Measurements from ENCODE around the gene TMEM163. TPM values are rescaled to one million over a fixed set of nuclear protein-coding genes. Genes with fewer than 3 reads are reported as not detected.

Gene TMEM163
- total and polyA plus RNA-seq, 2 donors from 2014 or later = 2.6 to 5.9 TPM

DNA sequence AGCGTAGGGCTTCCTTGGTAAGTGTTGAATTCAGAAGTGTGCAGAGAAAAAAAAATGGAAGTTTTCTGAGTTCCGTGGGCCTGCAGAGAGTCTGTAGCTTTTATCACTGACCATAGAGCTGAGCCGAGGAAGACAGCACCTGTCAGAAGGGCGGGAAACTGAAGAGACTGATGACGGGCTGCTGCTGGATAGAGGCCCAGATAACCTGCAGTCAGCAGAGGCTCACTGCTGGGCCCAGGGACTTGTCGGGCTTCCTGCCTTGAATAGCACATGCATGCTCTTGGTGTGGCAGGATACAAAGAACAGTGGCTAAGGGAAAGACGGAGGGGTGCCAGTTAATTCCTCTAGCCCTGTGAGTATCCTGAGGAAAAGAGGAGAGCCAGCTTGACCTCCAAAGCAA is 298.5 kb downstream of the TMEM163 start:
- no peak overlapping the region for H3K9ac ChIP-seq (ENCODE audit: low read length in 3 of 3)
- no peak overlapping the region for H3K27ac ChIP-seq (ENCODE audit: low read depth in 2 of 2, low read length in 2 of 2)
- FAIRE-seq (no peak), DNase-seq (no peak)
- no peak overlapping the region for H3K4me3 ChIP-seq (ENCODE audit: low read length in 3 of 3)
- peaks cover 0 to 4% (median 0%) of the 10 kb centered on the region in 3 donors for H3K36me3 ChIP-seq (ENCODE audit: control insufficient read depth in 2 of 3, insufficient read depth in 3 of 3, low read length in 3 of 3)
- intact Hi-C loops (cut with DNase I) = no loop called here
- no peaks in the 10 kb centered on the region for H3K4me1 ChIP-seq (ENCODE audit: control insufficient read depth in 2 of 3, insufficient read depth in 2 of 3, low read depth in 1 of 3, low read length in 3 of 3)
- TF ChIP-seq, protein P1, sequence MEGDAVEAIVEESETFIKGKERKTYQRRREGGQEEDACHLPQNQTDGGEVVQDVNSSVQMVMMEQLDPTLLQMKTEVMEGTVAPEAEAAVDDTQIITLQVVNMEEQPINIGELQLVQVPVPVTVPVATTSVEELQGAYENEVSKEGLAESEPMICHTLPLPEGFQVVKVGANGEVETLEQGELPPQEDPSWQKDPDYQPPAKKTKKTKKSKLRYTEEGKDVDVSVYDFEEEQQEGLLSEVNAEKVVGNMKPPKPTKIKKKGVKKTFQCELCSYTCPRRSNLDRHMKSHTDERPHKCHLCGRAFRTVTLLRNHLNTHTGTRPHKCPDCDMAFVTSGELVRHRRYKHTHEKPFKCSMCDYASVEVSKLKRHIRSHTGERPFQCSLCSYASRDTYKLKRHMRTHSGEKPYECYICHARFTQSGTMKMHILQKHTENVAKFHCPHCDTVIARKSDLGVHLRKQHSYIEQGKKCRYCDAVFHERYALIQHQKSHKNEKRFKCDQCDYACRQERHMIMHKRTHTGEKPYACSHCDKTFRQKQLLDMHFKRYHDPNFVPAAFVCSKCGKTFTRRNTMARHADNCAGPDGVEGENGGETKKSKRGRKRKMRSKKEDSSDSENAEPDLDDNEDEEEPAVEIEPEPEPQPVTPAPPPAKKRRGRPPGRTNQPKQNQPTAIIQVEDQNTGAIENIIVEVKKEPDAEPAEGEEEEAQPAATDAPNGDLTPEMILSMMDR (IDR thresholded peaks at IDR 0.05; ENCODE audit: borderline replicate concordance, extremely low read depth, insufficient read depth) = no peak
- H3K9me3 ChIP-seq (ENCODE audit: control insufficient read depth in 2 of 3, insufficient read depth in 1 of 3, low read length in 3 of 3) = no peaks in the 10 kb centered on the region
- no peaks in the 10 kb centered on the region for H3K27me3 ChIP-seq (ENCODE audit: control insufficient read depth, insufficient read depth, low read length)

DNA sequence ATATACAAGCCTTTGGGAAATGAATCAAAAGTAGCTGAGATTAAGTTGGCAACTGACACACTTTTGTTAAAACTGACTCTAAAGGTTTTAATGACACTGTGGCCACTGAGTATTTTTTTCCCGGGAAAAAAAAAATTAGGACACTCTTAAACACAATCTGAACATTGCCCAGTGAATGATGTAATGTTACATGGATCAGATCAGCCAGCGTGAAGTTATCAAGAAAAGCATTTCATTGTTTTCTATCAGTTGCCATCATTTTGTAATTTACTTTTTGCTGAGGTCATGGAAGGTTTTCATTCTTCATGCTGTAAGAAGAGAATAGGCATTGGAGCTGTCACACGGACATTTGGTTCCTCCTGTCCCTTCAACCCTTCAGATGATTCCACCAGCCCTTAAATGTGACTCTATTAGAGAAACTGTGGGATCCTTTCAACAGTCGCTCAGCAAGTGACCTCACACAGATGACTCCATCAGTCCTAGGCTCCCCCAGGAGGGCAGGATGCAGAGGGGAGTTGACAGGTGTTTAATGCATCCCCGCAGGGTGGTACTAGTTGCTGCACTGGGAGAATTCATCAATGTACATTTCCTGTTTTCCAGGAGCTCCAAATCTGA is 300.7 kb downstream of the TMEM163 start:
- TF ChIP-seq, protein P1 (IDR thresholded peaks at IDR 0.05; ENCODE audit: borderline replicate concordance, extremely low read depth, insufficient read depth) = no peak
- FAIRE-seq = no peak
- DNase-seq = no peak
- peaks cover 0 to 1% (median 0%) of the 10 kb centered on the region in 3 donors for H3K36me3 ChIP-seq (ENCODE audit: control insufficient read depth in 2 of 3, insufficient read depth in 3 of 3, low read length in 3 of 3)
- no peaks in the 10 kb centered on the region for H3K27me3 ChIP-seq (ENCODE audit: control insufficient read depth, insufficient read depth, low read length)
- no peak overlapping the region for H3K4me3 ChIP-seq (ENCODE audit: low read length in 3 of 3)
- intact Hi-C loops (cut with DNase I) = loop anchor here (5.0 to 10.0 kb wide), 2 partner anchors 303 to 526 kb away; no protein-coding TSS in a partner anchor
- no peaks in the 10 kb centered on the region for H3K9me3 ChIP-seq (ENCODE audit: control insufficient read depth in 2 of 3, insufficient read depth in 1 of 3, low read length in 3 of 3)
- H3K9ac ChIP-seq (ENCODE audit: low read length in 3 of 3) = no peak overlapping the region
- no peak overlapping the region for H3K27ac ChIP-seq (ENCODE audit: low read depth in 2 of 2, low read length in 2 of 2)
- H3K4me1 ChIP-seq (ENCODE audit: control insufficient read depth in 2 of 3, insufficient read depth in 2 of 3, low read depth in 1 of 3, low read length in 3 of 3) = no peaks in the 10 kb centered on the region

DNA sequence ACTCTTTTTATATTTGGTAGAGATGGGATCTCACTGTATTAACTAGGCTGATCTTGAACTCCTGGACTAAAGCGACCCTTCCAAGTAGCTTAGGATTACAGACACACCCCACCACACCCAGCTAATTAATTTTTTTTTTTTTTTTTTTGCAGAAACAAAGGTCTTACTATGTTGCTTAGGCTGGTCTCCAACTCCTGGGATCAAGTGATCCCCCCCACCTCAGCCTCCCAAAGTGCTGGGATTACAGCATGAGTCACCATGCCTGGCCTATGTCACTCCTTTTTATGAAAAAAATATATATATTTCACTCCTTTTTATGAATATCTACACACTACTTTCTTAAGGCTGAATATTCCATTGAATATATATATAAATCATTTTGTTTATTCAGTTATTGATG is 302.2 kb downstream of the TMEM163 start:
- FAIRE-seq = no peak
- H3K9me3 ChIP-seq (ENCODE audit: control insufficient read depth in 2 of 3, insufficient read depth in 1 of 3, low read length in 3 of 3) = no peaks in the 10 kb centered on the region
- H3K27me3 ChIP-seq (ENCODE audit: control insufficient read depth, insufficient read depth, low read length) = no peaks in the 10 kb centered on the region
- H3K36me3 ChIP-seq (ENCODE audit: control insufficient read depth in 2 of 3, insufficient read depth in 3 of 3, low read length in 3 of 3) = no peaks in the 10 kb centered on the region
- TF ChIP-seq, protein P1 (IDR thresholded peaks at IDR 0.05; ENCODE audit: borderline replicate concordance, extremely low read depth, insufficient read depth) = no peak
- DNase-seq = no peak
- H3K27ac ChIP-seq (ENCODE audit: low read depth in 2 of 2, low read length in 2 of 2) = no peak overlapping the region
- peaks cover 0 to under 1% (median 0%) of the 10 kb centered on the region in 3 donors for H3K4me1 ChIP-seq (ENCODE audit: control insufficient read depth in 2 of 3, insufficient read depth in 2 of 3, low read depth in 1 of 3, low read length in 3 of 3)
- no peak overlapping the region for H3K4me3 ChIP-seq (ENCODE audit: low read length in 3 of 3)
- intact Hi-C loops (cut with DNase I) = loop anchor here (5.0 to 10.0 kb wide), 2 partner anchors 302 to 524 kb away; no protein-coding TSS in a partner anchor
- no peak overlapping the region for H3K9ac ChIP-seq (ENCODE audit: low read length in 3 of 3)
